Measurements from ENCODE around the gene MYOZ1.

- no peak for TF ChIP-seq SP4 (IDR thresholded peaks at IDR 0.05; ENCODE audit: low read length)
- no peak for TF ChIP-seq HDAC6 (IDR thresholded peaks at IDR 0.05; ENCODE audit: low read depth, low read length)
- TF ChIP-seq JUND (IDR thresholded peaks at IDR 0.05; ENCODE audit: low read length) = no peak
- no peak for TF ChIP-seq CTCF (IDR thresholded peaks at IDR 0.05; ENCODE audit: control extremely low read depth in 1 of 3, insufficient read depth in 1 of 3, low read depth in 1 of 3, low read length in 3 of 3)
- TF ChIP-seq SIN3A (conservative IDR thresholded peaks at IDR 0.05 in 1 of 2, IDR thresholded peaks at IDR 0.05 in 1 of 2; ENCODE audit: low read depth in 1 of 2, low read length in 2 of 2) = no peak
- no peak for TF ChIP-seq EZH2 (IDR thresholded peaks at IDR 0.05; ENCODE audit: low read depth, low read length, severe bottlenecking)
- no peak for TF ChIP-seq MAX (IDR thresholded peaks at IDR 0.05)
- TF ChIP-seq EP300 (IDR thresholded peaks at IDR 0.05; ENCODE audit: borderline replicate concordance in 1 of 2, low read depth in 2 of 2, low read length in 2 of 2) = no peak
- no peak for TF ChIP-seq CBX5 (IDR thresholded peaks at IDR 0.05; ENCODE audit: low read depth, low read length)
- TF ChIP-seq ZNF274 (IDR thresholded peaks at IDR 0.05; ENCODE audit: borderline replicate concordance, extremely low read depth, low read length) = no peak
- TF ChIP-seq CHD2 (IDR thresholded peaks at IDR 0.05; ENCODE audit: low read length) = no peak
- TF ChIP-seq SIX5 (IDR thresholded peaks at IDR 0.05; ENCODE audit: low read depth, low read length) = no peak
- TF ChIP-seq POLR2AphosphoS5 (IDR thresholded peaks at IDR 0.05; ENCODE audit: low read depth, low read length) = no peak
These were observed 39.8 kb downstream of the MYOZ1 start for GRCh38 chr10:73601486-73601921.
